HG03354 (cell line): Measurements from ENCODE around the gene TFG.

Experiments used
- ATAC-seq: cut with Tn5 transposase; IDR thresholded peaks from one replicate; pipeline ENCODE4 v1.9.1; 2021; ENCODE audit warnings: mild to moderate bottlenecking; ENCODE audit not compliant: unreplicated experiment, poor library complexity, severe bottlenecking

TFG gene

GRCh38 chr3:100781301-100781700 lies 72.0 kb downstream of the TFG start:
- ATAC-seq = no peak

GRCh38 chr3:100782348-100782747 lies 73.1 kb downstream of the TFG start:
- ATAC-seq = no peak

- no peak for ATAC-seq
Measured at GRCh38 chr3:100782906-100783305, 73.6 kb downstream of the TFG start.

- no peak for ATAC-seq
Measured at GRCh38 chr3:100783619-100784018, 74.3 kb downstream of the TFG start.

- no peak for ATAC-seq
Measured at GRCh38 chr3:100789579-100789978, 80.3 kb downstream of the TFG start.

- ATAC-seq = no peak
Measured at GRCh38 chr3:100796556-100796955, 87.3 kb downstream of the TFG start.

- no peak for ATAC-seq
Measured at GRCh38 chr3:100798012-100798411, 88.7 kb downstream of the TFG start.
